Astrocyte of the hippocampus (primary cell): ENCODE results near the gene SLC8A2.
"Not testable (repeated sequence)": the region's sequence is repeated elsewhere in the genome, so short reads cannot be mapped to it uniquely, and the experiment has no call there.

Experiments used
- DNase-seq: peaks from one replicate; pipeline ENCODE4 v3.0.0; 2011; ENCODE audit warnings: low read depth, low spot score

Gene SLC8A2

DNA sequence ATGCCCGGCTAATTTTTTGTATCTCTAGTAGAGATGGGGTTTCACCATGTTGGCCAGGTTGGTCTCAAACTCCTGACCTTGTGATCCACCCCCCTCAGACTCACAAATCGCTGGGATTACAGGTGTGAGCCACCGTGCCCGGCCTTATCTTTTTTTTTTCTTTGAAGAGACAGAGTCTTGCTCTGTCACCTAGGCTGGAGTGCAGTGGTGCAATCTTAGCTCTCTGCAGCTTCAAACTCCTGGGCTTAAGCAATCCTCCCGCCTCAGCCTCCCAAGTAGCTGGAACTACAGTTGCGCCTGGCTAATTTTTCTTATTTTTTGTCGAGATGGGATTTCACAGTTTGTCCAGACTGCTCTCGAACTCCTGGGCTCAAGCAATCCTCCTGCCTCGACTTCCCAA lies 60.0 kb downstream of the SLC8A2 start:
- not testable (repeated sequence) for DNase-seq

DNA sequence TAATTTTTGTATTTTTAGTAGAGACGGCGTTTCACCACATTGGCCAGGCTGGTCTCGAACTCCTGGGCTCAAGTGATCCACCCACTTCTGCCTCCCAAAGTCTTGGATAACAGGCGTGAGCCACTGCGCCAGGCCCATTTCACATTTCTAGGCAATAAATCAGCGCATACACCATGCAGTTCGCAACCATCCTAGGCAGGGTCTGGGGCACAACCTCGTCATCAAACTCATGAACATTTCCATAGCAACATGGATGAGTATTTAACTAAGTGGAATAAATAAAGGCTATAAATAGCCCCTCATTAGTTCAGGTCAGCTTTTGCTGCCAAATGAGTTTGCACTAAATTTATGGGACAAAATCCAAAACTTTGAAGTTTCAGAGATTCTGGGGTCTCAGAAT lies 60.6 kb downstream of the SLC8A2 start:
- DNase-seq = no peak

DNA sequence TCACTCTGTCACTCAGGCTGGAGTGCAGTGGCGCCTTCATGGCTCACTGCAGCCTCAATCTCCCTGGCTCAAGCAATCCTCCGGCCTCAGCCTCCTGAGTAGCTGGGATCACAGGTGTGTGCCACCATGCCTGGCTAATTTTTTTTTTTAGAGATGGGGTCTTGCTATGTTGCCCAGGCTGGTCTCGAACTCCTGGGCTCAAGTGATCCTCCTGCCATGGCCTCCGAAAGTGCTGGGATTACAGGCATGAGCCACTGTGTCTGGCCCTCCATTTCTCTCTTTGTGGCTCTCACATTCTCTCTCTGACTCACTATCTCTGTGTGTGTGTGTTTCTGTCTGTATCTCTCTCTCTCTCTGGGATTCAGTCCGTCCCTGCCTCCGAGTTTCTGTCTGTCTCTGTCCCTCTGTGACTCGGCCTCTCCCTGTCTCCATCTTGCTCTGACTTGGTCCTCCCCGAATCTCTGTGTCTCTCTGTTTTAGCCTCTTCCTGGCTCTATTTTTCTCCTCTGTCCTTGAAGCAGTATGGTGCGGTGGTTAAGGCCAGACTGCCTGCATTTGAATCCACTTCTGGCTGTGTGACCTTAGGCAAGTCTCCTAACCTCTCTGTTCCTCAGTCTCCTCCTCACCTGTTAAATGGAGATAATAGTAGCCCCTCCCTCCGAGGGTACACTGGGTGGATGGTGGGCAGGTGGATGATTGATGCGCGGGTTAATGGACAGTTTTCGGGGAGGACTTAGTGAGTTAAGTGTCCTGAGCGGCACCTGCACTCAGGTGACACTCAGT lies 63.3 kb downstream of the SLC8A2 start:
- no peak for DNase-seq

DNA sequence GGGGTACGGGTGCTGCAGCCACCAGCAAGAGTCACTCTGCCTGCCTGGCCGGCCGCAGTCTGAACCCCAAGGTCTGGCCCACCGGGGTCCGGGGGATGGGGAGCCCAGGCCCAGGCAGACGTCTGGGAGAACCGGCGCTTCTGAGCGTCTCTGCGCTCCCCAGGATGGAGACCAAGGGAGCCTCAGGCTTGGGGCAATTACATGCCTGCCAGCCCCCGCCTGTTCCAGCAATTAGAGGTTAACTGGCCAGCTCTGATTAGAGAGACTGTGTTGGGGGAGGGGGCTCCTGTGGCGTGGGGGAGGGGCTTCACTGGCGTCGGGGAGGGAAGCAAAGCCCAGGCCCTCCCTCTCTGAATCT lies 64.3 kb downstream of the SLC8A2 start:
- DNase-seq = no peak

DNA sequence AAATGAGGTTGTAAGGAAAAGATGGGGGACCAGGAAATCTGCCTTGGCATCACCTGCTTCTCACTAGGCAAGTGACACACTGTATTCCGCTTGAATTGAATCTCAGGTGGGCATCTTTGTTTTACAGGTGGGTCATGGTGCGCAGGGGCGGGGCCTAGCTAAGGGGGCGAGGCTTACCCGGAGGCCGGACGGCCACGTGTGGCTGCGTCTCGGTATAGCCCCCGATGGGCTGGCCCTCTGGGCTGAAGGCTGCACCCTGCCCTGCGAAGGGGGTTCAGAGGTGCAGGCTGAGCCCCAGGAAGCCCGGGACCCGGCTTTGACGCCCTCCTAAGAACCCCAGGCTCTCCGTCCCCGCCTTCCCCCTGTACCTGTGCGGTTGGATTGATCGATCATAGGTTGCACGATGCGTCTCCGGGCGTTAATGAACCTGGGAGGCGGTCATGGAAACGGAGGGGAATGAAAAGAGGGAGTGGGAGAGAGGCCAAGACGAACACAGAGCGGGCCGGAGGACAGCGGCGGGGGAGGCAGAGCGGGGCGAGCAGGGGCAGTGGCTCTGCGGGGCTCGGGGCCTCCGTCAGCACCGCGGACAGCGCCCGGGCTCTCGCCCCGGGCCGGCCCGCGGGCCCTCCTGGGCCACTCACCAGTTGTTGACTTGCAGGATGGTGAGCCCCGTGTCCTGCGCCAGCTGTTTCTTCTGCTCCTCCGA lies 64.8 kb downstream of the SLC8A2 start:
- peak; percentile 70 for DNase-seq

DNA sequence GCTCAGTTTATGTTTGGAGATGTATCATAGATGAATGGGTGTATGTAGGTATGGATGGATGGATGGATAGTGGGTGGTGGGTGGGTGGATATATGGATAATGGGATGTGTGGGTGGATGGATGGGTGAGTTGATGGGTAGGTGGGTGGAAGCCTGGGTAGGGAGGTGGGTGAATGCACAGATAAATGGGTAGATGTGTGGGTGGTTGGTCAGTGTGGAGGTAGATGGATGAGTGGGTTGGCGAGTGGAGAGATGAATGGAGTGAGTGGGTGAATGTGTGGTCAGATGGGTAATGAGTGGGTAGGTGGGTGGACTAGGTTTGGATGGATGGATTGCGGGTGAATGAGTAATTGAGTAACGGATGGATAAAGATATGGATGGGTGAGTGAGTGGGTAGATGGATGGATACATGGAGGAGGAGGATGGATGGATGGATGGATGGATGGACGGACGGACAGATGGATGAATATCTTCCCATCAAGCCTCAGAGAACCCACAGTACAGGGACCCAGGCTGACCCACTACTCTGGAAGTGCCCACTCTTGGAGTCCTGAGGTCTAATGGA lies 65.8 kb downstream of the SLC8A2 start:
- DNase-seq = no peak

DNA sequence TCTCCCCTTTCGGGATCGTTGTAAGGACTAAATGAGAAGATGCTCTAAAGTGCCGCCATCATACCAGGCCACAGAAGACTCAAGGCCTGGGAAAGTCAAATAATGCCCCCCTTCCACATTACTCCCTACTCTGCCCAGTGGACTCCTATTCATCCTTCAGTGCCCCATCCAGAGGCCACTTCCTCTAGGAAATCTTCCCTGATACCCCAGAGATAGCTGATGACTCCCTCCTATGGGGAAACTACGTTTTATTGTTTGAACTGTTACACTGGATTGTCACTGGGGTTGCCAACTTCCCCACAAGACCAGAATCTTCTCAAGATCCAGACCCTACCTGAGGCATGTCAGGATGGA lies 66.5 kb downstream of the SLC8A2 start:
- DNase-seq = no peak

DNA sequence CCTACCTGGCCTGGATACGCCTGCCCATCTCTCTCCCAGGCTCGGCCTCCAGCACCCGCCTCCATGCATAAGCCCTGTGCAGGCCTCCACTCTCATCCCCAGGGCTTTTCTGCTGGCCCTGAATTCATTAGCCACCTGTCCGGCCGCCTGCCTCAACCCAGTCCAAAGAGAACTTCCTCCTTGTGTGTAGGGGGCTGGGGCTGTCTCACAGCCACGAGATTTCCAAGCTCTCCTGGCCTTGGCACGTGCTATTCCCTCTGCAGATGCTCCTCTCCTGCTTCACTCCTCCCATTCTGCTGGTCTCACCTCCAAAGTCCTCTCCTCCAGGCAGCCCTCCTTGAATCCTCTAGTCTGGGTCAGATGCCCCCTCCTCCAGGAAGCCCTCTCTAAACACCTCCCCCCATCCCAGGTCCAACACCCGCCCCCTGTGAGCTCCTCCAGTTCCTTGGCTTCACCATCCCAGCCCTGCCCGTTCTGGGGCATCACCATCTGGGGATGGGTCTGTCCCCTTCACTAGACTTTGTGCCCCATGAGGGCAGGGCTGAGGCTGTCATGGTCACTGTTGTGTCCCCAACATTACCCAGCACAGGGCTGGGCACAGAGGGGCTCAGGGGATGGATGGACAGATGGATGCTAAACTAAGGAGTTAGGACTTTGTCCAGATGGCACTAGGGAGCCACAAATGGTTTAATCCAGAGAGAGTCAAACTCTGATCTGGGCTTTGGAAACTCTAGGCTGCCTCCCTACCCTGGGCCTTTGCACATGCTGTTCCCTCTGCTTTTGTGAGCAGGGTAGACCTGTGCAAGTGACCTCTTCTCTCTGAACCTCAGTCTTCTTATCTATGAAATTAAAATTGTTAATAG lies 67.1 kb downstream of the SLC8A2 start:
- DNase-seq = no peak

DNA sequence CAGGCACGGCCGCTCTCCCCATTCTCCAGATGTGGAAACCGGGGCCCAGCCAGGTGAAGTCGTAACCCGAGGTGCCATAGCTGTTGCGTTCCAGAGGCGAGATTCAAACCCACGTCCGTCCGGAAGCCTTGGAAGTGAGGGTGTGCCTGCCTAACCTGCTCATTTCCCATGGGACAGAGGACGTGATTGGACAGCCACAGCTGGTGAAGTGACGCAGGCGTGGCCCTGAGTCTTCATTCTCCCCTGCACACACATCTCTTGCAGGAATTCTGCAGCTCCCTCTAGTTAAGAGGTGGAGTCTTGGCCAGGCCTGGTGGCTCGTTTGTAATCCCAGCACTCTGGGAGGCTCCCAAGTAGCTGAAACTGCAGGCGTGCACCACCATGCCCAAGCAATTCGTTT lies 69.2 kb downstream of the SLC8A2 start:
- no peak for DNase-seq

DNA sequence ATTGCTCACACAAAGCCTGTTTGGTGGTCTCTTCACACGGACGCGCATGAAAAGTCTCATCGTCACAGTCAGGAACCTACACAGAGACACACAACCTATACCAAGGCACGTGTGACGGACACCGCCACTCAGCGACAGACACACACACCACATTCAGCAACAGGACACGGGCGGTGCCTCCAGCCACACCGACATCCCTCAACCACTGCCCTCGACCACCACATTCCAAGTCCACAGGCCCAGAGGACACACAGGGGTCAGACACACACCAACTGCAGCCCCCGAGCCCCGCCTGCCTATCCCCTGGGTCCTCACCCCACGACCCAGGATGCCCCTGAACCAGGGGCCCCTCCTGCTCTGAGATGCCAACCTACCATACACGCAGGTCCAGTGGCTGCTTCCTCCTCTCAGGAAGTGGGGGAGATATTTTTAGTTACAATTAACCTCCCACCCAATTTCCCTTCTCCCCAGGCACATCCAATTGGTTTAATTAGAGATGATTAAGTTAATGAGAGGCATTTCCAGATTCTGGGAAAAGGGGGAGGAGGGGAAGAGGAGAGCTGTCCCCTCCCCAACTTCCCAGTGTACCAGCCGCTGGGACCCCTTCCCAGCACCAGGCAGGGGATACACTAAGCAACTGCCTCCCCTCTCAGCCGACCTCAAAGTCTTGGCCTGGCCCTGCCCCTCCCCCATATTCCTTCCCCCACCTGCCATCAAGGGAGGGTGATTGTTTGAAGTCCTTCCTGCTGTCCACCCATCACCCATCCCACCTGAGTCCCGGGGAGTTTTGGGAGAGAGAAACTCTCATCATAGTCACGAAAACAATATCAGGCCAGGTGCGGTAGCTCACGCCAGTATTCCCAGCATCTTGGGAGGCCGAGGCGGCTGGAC lies 72.7 kb downstream of the SLC8A2 start:
- DNase-seq = no peak

DNA sequence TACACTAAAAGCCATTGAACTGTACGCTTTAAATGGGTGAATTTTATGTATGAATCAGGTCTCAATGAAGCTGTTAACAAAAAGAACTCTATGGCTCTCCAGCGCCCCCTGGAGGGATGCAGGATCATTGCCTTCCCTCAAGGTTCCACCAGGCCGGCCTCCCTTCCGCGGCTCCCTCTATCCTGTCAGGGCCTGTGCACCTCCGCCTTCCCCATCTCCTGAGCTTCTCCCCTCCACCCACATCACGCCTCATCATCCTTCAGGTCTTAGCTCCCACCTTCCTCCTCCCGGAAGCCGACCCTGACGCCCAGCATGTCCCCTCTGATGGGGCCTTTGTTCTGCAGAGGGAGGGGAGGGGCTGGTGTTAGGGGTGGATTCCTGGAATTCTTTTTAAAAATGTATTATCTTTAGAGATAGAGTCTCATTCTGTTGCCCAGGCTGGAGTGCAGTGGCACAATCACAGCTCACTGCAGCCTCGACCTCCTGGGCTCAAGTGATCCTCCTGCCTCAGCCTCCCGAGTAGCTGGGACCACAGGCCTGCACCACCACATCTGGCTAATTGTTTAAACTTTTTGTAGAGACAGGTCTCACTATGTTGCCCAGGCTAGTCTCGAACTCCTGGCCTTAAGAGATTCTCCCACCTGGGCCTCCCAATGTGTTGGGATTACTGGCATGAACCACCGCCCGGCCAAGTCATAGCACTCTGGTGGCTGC lies 80.0 kb downstream of the SLC8A2 start:
- peak; percentile 82 for DNase-seq

DNA sequence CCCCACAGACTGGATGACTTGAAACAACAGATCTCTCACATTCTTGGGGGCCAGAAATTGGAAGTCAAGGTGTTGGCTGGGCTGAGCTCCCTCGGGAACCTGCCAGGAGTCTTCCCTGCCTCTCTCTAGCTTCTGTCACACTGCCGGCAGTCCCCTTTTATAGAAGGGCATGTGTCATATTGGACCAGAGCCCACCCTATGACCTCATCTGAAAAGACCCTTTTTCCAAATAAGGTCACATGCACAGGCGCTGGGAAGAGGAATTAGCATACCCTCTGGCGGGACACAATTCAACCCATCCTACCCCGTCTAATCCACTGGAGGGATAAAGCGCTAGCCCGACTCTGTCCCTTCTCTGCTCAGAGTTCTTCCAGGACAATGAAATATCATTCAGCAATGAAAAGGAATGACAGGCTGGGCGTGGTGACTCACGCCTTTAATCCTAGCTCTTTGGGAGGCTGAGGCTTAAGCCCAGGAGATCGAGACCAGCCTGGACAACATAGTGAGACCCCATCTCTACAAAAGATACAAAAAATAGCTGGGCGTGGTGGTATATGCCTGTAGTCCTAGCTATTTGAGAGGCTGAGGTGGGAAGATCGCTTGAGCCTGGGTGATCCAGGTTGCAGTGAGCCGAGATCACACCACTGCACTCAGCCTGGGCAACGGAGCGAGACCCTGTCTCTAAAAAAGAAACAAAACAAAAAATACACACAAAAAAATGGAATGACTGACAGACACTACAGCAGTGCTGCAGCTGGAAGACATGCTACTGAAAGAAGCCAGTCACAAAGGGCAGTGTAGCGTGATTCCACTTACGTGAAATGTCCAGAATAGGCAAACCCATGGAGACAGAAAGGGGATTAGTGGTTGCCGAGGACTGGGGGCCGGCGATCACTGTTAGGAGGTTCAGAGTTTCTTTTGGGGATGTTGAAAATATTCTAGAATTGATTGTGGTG lies 80.9 kb downstream of the SLC8A2 start:
- peak; percentile 71 for DNase-seq

DNA sequence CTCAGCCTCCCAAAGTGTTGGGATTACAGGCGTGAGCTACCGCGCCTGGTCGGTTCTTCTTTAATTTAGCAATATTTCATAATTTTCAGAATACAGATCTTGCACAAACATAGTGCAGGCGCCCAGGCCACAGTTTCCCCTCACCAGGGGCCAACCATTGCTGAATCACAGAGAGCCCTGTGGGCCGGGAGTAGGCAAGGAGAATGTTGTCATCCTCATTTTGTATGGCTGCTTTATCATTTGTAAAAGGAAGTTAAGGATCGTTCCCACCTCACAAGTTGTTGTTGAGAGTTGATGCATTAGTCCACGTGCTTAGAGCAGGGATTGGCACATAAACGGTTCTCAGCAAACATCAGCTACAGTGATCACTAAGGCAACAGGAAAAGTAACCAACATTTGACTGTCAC lies 82.5 kb downstream of the SLC8A2 start:
- DNase-seq = no peak

DNA sequence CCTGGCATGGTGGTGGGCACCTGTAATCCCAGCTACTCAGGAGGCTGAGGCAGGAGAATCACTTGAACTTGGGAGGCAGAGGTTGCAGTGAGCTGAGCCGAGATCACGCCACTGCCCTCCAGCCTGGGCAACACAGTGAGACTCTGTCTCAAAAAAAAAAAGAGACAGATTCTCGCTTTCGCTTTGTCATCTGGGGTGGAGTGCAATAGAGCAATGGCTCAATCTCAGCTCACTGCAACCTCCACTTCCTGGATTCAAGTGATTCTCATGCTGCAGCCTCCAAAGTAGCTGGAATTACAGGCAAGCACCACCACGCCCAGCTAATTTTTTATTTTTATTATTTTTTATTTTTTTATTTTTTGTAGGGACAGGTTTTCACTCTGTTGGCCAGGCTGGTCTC lies 83.0 kb downstream of the SLC8A2 start:
- not testable (repeated sequence) for DNase-seq

DNA sequence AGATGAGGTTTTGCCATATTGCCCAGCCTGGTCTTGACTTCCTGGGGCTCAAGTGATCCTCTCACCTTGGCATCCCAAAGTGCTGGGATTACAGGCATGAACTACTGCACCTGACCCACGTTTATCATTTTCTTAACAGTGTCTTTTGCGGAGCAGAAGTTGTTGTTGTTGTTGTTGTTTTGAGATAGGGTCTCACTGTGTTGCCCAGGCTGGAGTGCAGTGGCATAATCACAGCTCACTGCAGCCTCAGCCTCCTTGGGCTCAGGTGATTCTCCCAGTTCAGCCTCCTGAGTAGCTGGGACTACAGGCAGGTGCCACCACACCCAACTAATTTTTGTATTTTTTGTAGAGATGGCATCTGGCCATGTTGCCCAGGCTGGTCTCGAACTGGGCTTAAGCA lies 84.1 kb downstream of the SLC8A2 start:
- not testable (repeated sequence) for DNase-seq

DNA sequence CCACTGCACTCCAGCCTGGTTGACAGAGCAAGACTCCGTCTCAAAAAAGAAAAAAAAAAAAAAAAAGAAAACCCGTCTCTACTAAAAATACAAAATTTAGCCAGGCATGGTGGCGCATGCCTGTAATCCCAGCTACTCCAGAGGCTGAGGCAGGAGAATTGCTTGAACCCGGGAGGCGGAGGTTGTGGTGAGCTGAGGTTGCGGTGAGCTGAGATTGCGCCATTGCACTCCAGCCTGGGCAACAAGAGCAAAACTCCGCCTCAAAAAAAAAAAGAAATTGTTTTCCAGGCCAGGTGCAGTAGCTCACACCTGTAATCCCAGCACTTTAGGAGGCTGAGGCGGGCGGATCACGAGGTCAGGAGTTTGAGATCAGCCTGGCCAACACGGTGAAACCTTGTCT lies 85.1 kb downstream of the SLC8A2 start:
- DNase-seq = not testable (repeated sequence)

DNA sequence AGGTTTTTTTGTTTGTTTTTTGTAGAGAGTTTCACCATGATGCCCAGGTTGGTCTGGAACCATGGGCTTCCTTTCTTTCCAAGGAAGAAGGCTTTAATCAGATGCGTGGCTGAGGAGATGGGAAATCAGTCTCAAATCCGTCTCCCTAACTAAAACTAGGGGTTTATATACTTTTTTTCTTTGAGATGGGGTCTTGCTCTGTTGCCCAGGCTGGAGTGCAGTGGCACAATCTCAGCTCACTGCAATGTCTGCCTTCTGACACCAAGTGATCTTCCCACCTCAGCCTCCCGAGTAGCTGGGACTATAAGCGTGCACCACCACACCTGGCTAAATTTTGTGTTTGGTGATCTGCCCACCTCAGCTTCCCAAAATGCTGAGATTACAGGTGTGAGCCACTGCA lies 87.2 kb downstream of the SLC8A2 start:
- DNase-seq = not testable (repeated sequence)

DNA sequence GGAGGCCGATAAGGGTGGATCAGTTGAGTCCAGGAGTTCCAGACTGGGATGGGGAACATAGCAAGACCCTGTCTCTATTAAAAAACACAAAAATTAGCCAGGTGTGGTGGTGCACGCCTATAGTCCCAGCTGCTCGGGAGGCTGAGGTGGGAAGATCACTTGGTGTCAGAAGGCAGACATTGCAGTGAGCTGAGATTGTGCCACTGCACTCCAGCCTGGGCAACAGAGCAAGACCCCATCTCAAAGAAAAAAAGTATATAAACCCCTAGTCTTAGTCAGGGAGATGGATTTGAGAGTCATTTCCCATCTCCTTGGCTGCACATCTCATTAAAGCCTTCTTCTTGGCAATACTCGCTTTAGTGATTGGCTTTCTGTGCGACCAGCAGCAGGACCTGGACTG lies 87.8 kb downstream of the SLC8A2 start:
- not testable (repeated sequence) for DNase-seq

DNA sequence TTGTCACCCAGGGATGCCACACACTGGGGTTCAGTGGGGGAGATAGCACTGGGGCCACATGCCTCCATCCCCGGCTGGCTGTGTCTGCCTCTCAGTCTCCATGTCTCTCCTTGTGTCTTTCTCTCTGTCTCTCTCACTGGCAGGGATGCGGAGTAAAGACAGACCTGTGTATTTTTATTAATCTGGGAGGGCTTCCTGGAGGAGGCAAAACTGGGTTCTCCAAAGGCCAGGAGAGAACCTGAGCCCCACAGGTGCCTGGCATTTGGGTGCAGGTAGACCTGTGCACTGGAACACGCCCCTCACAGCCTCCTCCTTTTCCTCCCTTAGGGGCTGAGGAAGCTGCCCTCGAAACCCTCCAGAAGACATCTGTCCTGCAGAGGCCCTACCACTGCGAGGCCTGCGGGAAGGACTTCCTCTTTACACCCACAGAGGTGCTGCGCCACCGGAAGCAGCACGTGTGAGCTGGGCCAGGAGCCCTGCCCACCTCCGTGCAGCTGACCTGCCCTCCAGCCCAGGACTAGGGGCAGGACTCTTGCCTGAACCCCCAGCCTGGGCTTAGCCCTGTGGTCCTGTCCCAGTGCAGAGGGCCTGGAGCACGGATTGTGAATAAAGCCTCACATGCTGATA lies 89.9 kb downstream of the SLC8A2 start:
- DNase-seq = no peak
